Measurements from ENCODE around the gene HIPK1.

DNA sequence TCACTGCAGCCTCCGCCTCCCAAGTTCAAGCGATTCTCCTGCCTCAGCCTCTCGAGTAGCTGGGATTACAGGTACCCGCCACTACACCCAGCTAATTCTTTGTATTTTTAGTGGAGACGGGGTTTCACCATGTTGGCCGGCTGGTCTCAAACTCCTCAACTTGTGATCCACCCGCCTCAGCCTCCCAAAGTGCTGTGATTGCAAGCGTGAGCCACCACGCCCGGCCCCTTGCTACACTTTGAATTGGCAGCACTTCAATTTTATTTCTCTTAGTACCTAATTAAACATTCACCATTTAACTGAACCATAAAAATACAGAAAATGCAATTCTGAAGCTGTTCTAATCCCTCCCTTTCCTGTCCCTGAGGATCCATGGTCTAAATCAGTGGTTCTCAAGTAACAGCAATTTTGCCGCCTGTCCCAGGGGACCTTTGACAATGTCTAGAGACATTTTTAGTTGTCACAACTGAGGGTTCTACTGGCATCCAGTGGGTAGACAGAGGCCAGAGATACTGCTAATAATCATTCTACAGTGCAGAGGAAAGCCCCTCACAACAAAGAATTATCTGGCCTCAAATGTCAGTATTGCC lies 37.4 kb upstream of the HIPK1 start:
- TF ChIP-seq ZNF274 (IDR thresholded peaks at IDR 0.05; ENCODE audit: low read depth, low read length) (no peak), SRF (IDR thresholded peaks at IDR 0.05; ENCODE audit: low read depth) (no peak), POLR2AphosphoS5 (IDR thresholded peaks at IDR 0.05; ENCODE audit: low read depth, low read length) (no peak), POLR2A (IDR thresholded peaks at IDR 0.05; ENCODE audit: borderline replicate concordance, extremely low read depth, insufficient read depth, insufficient read length) (no peak), ZFX (IDR thresholded peaks at IDR 0.05) (no peak)
- TF ChIP-seq, protein P1, sequence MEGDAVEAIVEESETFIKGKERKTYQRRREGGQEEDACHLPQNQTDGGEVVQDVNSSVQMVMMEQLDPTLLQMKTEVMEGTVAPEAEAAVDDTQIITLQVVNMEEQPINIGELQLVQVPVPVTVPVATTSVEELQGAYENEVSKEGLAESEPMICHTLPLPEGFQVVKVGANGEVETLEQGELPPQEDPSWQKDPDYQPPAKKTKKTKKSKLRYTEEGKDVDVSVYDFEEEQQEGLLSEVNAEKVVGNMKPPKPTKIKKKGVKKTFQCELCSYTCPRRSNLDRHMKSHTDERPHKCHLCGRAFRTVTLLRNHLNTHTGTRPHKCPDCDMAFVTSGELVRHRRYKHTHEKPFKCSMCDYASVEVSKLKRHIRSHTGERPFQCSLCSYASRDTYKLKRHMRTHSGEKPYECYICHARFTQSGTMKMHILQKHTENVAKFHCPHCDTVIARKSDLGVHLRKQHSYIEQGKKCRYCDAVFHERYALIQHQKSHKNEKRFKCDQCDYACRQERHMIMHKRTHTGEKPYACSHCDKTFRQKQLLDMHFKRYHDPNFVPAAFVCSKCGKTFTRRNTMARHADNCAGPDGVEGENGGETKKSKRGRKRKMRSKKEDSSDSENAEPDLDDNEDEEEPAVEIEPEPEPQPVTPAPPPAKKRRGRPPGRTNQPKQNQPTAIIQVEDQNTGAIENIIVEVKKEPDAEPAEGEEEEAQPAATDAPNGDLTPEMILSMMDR (IDR thresholded peaks at IDR 0.05 in 2 of 3, conservative IDR thresholded peaks at IDR 0.05 in 1 of 3; ENCODE audit: borderline replicate concordance in 1 of 3, insufficient read depth in 1 of 3, low read depth in 2 of 3, low read length in 2 of 3): no peak
- TF ChIP-seq, protein P2, sequence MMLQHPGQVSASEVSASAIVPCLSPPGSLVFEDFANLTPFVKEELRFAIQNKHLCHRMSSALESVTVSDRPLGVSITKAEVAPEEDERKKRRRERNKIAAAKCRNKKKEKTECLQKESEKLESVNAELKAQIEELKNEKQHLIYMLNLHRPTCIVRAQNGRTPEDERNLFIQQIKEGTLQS (IDR thresholded peaks at IDR 0.05): no peak
- TF ChIP-seq, protein P3, sequence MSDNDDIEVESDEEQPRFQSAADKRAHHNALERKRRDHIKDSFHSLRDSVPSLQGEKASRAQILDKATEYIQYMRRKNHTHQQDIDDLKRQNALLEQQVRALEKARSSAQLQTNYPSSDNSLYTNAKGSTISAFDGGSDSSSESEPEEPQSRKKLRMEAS (IDR thresholded peaks at IDR 0.05): no peak
